OCI-LY1 (cell line): ENCODE results near the gene GFI1B.

ENCODE experiments used
- CTCF ChIP-seq: fragments of 200-600 bp; sonication (generic), shearing (Covaris generic); IDR thresholded peaks from 2 replicates; pipeline ENCODE4 v1.5.1; 2017; ENCODE audit warnings: mild to moderate bottlenecking, antibody characterized with exemption, low read length, moderate library complexity, mixed read lengths
- EZH2 ChIP-seq: fragments of 200-600 bp; sonication (generic), shearing (Covaris generic); IDR thresholded peaks from 2 replicates; pipeline ENCODE4 v1.8.0; 2017; ENCODE audit warnings: borderline replicate concordance, mixed run types, mild to moderate bottlenecking, antibody characterized with exemption, low read length, moderate library complexity, mixed read lengths

GRCh38 chr9:132935026-132935425, 43.5 kb upstream of the GFI1B start:
- TF ChIP-seq CTCF (no peak), EZH2 (no peak)
